ENCODE data around the gene TIRAP. TPM values are rescaled to one million over a fixed set of nuclear protein-coding genes. Genes with fewer than 3 reads are reported as not detected.

Gene TIRAP
- total RNA-seq, 8 experiments from 2014 or later, result 2.1 to 11.7 (median 4.5) TPM

DNA sequence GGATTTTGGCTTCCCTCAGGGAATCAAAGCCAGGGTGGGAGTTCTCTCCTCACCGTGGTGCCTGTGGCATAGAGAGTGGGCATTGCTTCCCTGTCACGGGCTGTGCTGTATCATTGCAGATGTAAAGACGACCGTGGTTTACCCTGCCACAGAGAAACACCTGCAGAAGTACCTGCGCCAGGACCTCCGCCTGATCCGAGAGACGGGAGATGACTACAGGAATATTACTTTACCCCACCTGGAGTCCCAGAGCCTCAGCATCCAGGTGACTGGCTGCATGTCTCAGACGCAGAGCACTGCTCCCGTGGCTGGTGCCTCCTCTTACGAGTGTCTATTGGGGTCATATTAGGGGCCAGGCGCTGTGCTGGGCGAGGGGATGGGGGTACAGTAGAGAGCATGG is 48.4 kb downstream of the TIRAP start:
- 51 to 100% (median 96%) methylated on average over 1 to 8 of the region's 13 CpGs; no CpG with 5 or more reads in 5 of the 10 experiments for WGBS, 10 experiments
- H3K27ac ChIP-seq, result no peak overlapping the region
- in situ Hi-C loops (cut with MboI; ENCODE audit: low pct_unique_long_range_greater_than_20kb in 2 of 9, low sequenced_read_pairs in 9 of 9, unreplicated experiment in 9 of 9), result no loop called here
- no peak for ATAC-seq (replicated peaks in 6 of 8)
- H3K4me1 ChIP-seq (replicated peaks in 1 of 2), result peaks cover 2 to 3% of the 10 kb centered on the region in 2 donors
- H3K4me3 ChIP-seq, result no peak overlapping the region

DNA sequence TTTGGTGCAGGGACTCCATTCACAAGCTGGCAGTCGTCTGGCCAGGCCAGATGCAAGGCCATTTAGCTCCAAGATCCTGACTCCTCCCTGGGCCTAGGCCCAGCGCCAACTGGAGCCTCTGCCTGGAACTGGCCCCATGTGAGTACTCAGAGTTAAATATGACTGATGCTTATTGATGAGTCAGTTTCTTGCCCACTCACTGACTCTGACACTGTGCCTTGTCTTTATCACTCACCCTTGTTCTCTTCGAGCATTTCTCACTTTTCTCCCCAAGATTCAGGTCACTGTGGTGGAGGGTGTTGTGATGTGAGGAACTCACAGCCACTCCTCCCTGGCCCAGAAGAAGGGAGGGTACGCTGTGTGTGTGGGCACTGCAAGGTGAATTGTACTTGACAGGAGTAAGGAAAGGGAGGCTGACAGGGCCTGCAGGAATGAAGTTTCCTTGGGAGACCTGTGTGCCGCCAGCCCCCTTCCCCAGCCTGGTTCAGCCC is 49.4 kb downstream of the TIRAP start:
- Histone ChIP-seq H3K4me1 (replicated peaks in 1 of 2) (peaks cover 6 to 10% of the 10 kb centered on the region in 2 donors), H3K4me3 (no peak overlapping the region), H3K27ac (no peak overlapping the region)
- WGBS, 10 experiments, result 14 to 100% (median 81%) methylated on average over 1 to 4 of the region's 5 CpGs; no CpG with 5 or more reads in 4 of the 10 experiments
- ATAC-seq (replicated peaks in 6 of 8), result peak in 7 of 8 experiments; percentile 25 to 97 (median 84)
- in situ Hi-C loops (cut with MboI; ENCODE audit: low pct_unique_long_range_greater_than_20kb in 2 of 9, low sequenced_read_pairs in 9 of 9, unreplicated experiment in 9 of 9), result no loop called here

DNA sequence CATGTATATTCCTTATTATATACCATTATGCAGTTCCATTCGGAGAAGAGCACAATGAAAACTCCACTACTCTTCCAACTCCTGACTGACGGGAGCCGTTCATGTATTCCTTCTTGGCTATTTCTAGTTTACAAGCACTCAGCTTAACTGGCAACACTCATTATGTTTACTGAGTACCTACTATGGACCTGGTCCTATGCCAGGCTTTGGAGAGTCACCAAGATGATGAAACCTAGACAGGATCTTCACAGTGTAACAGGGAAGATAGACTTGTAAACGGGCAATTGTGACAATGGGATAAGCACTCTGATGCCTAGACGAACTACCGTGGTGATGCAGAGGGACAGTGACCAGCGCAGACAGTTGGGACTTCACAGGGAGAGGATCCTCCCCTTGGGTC is 50.2 kb downstream of the TIRAP start:
- Histone ChIP-seq H3K4me1 (replicated peaks in 1 of 2) (peaks cover 6 to 10% of the 10 kb centered on the region in 2 donors), H3K27ac (no peak overlapping the region), H3K4me3 (no peak overlapping the region)
- ATAC-seq (replicated peaks in 6 of 8), result no peak
- in situ Hi-C loops (cut with MboI; ENCODE audit: low pct_unique_long_range_greater_than_20kb in 2 of 9, low sequenced_read_pairs in 9 of 9, unreplicated experiment in 9 of 9), result no loop called here
- WGBS, 10 experiments, result 80 to 100% (median 93%) methylated on average over 1 to 7 of the region's 7 CpGs; no CpG with 5 or more reads in 2 of the 10 experiments

DNA sequence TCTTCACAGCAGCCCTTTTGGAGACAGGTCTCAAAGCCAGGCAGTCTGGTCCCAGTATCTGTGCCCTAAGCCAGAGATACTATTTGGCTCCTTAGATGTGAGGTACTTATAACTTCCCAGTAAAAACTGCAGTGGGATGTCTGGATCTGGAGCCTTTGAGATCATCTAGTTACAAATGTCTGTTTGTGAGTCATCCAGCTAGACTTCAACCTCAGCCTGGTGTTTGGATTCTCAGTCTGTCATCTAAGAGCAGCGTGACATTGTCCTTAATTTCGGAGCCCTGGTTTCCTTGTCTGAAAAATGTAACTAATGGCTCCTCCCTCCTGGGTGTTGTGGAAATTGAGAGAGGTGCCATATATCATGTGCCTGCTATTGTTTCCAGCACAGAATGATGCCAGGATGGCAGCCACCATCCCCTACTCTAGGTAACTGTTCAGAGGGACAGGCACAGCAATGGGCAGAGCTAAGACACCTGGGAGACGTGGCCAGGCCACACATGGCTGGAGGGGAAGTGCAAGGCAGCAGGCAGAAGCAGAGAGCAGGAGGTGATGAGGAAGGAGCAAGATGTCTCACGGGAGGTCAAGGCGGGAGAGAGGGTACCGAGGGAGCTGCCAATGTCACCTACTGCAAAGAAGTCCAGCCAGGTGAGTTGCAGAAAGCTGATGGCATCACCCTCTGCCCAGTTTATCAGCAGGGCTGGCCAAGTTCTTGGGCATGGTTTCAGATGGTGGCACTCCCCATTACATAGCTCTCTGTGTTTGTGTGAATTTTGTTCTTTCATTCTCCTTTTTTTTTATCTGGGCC is 52.0 kb downstream of the TIRAP start:
- Histone ChIP-seq H3K4me1 (replicated peaks in 1 of 2) (peaks cover 9 to 16% of the 10 kb centered on the region in 2 donors), H3K27ac (no peak overlapping the region), H3K4me3 (no peak overlapping the region)
- WGBS, 10 experiments, result 17 to 94% (median 83%) methylated on average over 1 to 6 of the region's 6 CpGs; no CpG with 5 or more reads in 4 of the 10 experiments
- in situ Hi-C loops (cut with MboI; ENCODE audit: low pct_unique_long_range_greater_than_20kb in 2 of 9, low sequenced_read_pairs in 9 of 9, unreplicated experiment in 9 of 9), result no loop called here
- ATAC-seq (replicated peaks in 6 of 8), result peak in 1 of 8 experiments; percentile 30

DNA sequence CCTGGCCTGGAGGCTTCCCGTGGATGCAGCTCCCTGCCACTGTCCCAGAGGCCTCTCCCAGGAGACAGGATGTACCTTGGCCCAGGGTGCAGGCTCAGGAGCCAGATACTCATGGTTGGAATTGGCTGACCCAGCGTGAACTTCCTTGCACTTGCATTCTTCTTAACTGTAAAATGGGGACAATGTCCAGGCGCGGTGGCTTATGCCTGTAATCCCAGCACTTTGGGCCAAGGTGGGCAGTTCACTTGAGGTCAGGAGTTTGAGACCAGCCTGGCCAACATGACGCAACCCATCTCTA is 52.5 kb downstream of the TIRAP start:
- in situ Hi-C loops (cut with MboI; ENCODE audit: low pct_unique_long_range_greater_than_20kb in 2 of 9, low sequenced_read_pairs in 9 of 9, unreplicated experiment in 9 of 9), result no loop called here
- WGBS, 10 experiments, result 89 to 100% (median 100%) methylated on average over 1 to 4 of the region's 5 CpGs; no CpG with 5 or more reads in 4 of the 10 experiments
- Histone ChIP-seq H3K4me1 (replicated peaks in 1 of 2) (peaks cover 14 to 21% of the 10 kb centered on the region in 2 donors), H3K4me3 (no peak overlapping the region), H3K27ac (no peak overlapping the region)
- no peak for ATAC-seq (replicated peaks in 6 of 8)

DNA sequence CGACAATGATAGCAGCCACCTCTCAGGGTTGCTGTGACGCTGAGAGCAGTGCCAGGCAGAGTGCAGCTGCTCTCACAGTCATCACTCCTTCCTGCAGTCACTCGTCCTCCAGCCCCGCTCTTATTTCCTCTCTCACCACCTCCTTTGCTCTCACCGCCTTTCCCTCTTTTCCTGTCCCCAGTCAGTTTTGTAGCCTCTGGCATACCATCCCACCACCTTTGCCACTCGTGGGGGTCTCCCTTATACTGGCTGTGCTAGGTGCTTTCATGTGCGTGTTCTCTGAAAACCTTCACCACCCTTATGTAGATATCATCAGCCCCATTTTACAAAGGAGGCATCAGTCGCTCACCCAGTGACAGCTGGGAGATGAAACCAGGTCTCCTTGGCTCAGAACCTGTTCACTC is 53.2 kb downstream of the TIRAP start:
- no peak overlapping the region for H3K27ac ChIP-seq
- in situ Hi-C loops (cut with MboI; ENCODE audit: low pct_unique_long_range_greater_than_20kb in 2 of 9, low sequenced_read_pairs in 9 of 9, unreplicated experiment in 9 of 9), result no loop called here

DNA sequence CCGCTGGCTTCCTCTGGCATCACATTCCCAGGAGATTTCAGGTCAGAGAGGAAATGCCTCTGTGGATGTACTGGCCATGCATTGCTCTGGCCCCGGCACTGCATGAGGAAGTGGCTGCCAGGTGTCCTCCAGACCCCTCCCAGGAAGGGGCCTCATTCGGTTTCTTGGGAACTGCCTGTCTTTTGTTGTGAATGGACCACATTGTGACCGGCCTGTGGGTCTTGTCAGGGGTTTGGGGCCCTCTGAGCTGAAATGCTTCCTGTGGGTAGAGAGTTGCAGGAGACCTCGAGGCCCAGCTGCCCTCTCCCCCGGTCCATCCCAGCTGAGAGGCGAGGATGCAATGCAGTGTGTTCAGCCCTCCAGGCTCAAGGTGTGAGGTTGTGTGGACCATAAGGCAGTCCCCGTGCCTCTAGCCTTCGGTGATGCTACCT is 53.8 kb downstream of the TIRAP start:
- H3K27ac ChIP-seq, result no peak overlapping the region
- WGBS, 10 experiments, result 42 to 100% (median 90%) methylated on average over 1 to 4 of the region's 9 CpGs; no CpG with 5 or more reads in 4 of the 10 experiments
- in situ Hi-C loops (cut with MboI; ENCODE audit: low pct_unique_long_range_greater_than_20kb in 2 of 9, low sequenced_read_pairs in 9 of 9, unreplicated experiment in 9 of 9), result no loop called here
- peaks cover 14 to 21% of the 10 kb centered on the region in 2 donors for H3K4me1 ChIP-seq (replicated peaks in 1 of 2)
- ATAC-seq (replicated peaks in 6 of 8), result peak in 4 of 8 experiments; percentile 5 to 41 (median 22)
- H3K4me3 ChIP-seq, result no peak overlapping the region

More for the DNA sequence above, 53.2 kb downstream of the TIRAP start:
- WGBS, 10 experiments, result 55 to 92% (median 83%) methylated on average over 1 to 8 of the region's 8 CpGs
- H3K4me1 ChIP-seq (replicated peaks in 1 of 2), result peaks cover 14 to 21% of the 10 kb centered on the region in 2 donors
- H3K4me3 ChIP-seq, result no peak overlapping the region
- ATAC-seq (replicated peaks in 6 of 8), result no peak

DNA sequence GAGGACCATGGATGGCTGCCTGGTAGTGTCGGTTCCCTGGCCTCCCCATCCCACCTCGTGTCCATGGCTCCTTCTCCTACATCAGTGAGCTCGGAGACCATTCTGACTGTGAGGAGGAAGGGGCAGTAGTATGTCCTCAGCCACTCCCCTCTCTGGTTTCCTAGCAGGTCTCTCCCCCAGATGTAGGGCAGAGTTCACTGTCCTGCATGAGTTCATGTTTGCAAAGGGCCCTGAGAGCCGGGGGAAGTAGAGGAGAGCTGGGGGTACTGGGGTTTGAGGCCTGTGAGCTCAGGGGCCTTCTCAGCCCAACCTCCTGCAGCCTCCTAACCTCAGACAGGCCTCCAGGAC is 54.2 kb downstream of the TIRAP start:
- no peak overlapping the region for H3K4me3 ChIP-seq
- WGBS, 10 experiments, result 60 to 100% (median 83%) methylated on average over 1 to 3 of the region's 4 CpGs; no CpG with 5 or more reads in 6 of the 10 experiments
- ATAC-seq (replicated peaks in 6 of 8), result no peak
- in situ Hi-C loops (cut with MboI; ENCODE audit: low pct_unique_long_range_greater_than_20kb in 2 of 9, low sequenced_read_pairs in 9 of 9, unreplicated experiment in 9 of 9), result no loop called here
- H3K27ac ChIP-seq, result no peak overlapping the region
- peaks cover 14 to 21% of the 10 kb centered on the region in 2 donors for H3K4me1 ChIP-seq (replicated peaks in 1 of 2)

DNA sequence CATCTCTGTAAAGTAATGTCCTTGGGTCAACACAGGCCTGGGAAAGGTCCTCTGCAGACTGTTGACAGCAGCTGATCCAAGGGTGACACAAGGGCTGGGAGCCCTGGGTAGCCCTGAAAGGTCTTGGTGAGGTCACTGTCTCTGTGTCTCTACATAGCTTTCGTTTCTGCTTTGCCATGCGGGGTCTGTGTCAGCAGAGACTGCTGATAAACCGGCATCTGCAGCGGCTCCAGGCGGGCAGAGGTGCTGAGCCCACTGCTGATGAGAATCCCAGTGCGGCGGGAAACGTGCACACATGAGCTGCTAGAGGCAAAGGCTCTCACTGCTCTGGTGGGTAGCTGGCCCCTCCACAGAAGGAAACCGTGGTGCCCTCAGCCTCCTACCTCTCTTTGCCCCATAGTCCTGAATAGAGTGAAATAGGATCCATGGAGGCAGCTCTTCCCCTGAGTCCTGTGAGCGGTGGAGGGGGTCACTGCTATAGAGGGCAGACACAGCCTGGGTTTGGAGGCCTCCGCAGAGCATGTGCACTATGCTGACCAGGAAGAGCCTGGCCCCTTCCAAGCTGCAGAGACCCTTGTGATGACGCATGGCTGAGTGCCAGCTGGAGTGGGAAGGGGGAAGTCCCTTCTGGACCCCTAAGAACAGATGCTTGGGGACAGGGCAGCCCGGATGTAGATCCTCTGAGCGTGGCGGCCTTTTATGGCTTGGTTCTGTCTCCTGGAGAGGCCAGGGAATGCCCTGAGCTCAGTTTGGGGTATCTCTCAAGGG is 54.8 kb downstream of the TIRAP start:
- WGBS, 10 experiments, result 91 to 100% (median 100%) methylated on average over 1 to 9 of the region's 15 CpGs; no CpG with 5 or more reads in 7 of the 10 experiments
- H3K4me3 ChIP-seq, result no peak overlapping the region
- ATAC-seq (replicated peaks in 6 of 8), result no peak
- H3K4me1 ChIP-seq (replicated peaks in 1 of 2), result peaks cover 14 to 21% of the 10 kb centered on the region in 2 donors
- in situ Hi-C loops (cut with MboI; ENCODE audit: low pct_unique_long_range_greater_than_20kb in 2 of 9, low sequenced_read_pairs in 9 of 9, unreplicated experiment in 9 of 9), result no loop called here
- no peak overlapping the region for H3K27ac ChIP-seq

DNA sequence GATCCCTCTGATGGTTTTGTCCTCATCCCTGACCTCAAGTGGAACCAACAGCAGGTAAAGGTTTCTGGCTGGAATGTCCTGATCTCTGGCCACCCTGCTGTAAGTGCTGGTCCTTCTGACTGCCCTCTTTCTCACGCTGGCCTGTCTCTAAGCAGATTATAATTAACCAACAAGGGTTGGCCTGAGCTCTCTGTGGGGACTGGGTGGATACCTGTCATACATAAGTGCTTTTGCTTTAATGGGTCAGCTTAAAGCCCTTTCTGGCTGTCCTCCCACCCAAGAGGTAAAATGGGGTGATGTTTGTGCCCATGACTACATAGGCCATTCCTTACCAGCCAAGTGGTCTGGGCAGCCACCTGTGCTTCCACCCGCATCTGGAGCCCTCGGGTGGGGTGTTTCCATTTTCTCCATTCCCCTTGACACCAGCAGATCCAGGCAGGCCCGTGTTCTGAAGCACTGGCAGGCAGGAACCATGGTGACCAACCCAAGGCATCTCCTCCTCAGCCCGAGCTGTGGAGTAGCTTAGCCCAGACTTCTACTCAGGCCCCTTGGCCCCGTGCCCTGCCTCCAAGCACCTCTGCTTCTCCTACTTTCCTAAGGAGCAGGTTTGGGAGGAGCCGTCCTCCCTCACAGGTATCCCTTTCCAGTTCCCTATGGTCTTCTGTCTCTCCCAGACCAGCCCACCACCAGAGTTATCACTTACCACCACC is 55.6 kb downstream of the TIRAP start:
- WGBS, 10 experiments, result 40 to 94% (median 89%) methylated on average over 1 to 5 of the region's 7 CpGs; no CpG with 5 or more reads in 6 of the 10 experiments
- in situ Hi-C loops (cut with MboI; ENCODE audit: low pct_unique_long_range_greater_than_20kb in 2 of 9, low sequenced_read_pairs in 9 of 9, unreplicated experiment in 9 of 9), result no loop called here
- no peak for ATAC-seq (replicated peaks in 6 of 8)
- no peak overlapping the region for H3K27ac ChIP-seq
- no peak overlapping the region for H3K4me3 ChIP-seq
- peaks cover 14 to 21% of the 10 kb centered on the region in 2 donors for H3K4me1 ChIP-seq (replicated peaks in 1 of 2)

DNA sequence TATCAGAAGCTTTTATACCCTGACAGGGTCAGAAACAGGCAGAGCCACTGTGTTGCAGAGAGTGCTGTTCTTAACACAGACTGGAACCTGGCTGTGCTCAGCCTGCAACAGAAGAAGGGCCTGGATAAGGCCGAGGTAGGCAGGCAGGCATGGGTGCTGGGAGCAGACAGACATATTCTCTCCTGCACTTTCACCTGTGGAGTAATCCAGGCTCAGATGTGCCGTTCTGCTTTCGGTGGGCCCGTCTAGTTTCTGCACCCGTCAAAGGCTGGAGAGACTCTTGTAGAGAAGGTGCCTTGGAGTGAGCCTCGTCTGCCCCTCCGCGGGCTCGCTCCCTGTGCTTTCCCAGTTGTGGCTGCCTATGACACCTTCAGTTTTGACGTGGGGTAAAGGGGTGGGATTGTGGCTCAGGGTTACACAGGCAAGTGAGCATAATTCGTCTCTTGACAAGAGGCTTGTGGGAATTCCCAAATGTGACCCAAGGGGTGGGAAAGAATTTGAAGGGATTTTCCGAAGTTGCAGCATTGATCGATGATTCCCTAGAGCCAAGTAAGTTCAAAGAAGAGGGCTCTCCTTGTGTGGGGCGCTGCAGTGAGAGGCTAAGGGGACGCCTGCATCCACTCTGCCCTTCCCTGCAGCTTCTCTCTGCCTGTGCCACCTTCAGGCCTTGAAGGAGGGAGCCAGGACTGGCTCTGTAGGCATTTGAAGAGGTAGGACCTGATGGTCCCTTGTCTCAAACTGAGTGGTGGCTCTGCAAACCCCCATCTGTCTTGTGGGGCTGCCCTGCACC is 56.4 kb downstream of the TIRAP start:
- 66 to 100% (median 81%) methylated on average over 1 to 10 of the region's 15 CpGs; no CpG with 5 or more reads in 4 of the 10 experiments for WGBS, 10 experiments
- peak in 3 of 8 experiments; percentile 0 to 9 (median 1) for ATAC-seq (replicated peaks in 6 of 8)
- no peak overlapping the region for H3K4me3 ChIP-seq
- no peak overlapping the region for H3K27ac ChIP-seq
- H3K4me1 ChIP-seq (replicated peaks in 1 of 2), result peaks cover 14 to 21% of the 10 kb centered on the region in 2 donors
- in situ Hi-C loops (cut with MboI; ENCODE audit: low pct_unique_long_range_greater_than_20kb in 2 of 9, low sequenced_read_pairs in 9 of 9, unreplicated experiment in 9 of 9), result no loop called here

DNA sequence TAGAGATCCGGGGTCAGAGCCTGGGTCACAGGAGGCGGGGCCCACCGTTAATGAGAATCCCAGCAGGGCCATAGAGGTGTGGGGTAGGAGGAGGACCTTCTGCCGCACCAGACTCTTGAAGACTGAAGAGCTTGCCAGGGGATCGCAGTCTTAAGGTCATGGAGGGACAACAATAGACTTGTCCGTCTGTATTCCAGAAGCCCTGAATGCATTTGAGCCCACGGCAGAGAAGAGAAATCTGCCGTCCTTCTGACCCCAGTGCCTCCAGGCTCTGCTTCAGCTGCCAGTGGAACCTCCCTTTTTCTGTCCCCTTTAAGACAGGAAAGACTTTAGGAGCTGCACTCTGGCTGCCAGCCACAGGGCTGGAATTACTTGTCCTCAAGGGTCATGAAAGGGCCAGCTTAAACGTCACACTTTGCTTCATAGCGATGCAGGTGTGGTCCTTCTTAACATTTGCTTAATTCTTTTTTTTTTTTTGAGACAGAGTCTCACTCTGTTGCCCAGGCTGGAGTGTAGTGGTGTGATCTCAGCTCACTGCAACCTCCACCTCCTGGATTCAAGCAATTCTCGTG is 57.1 kb downstream of the TIRAP start:
- ATAC-seq (replicated peaks in 6 of 8), result peak in 4 of 8 experiments; percentile 28 to 82 (median 74)
- in situ Hi-C loops (cut with MboI; ENCODE audit: low pct_unique_long_range_greater_than_20kb in 2 of 9, low sequenced_read_pairs in 9 of 9, unreplicated experiment in 9 of 9), result no loop called here
- Histone ChIP-seq H3K4me3 (no peak overlapping the region), H3K27ac (no peak overlapping the region), H3K4me1 (replicated peaks in 1 of 2) (peaks cover 14 to 24% of the 10 kb centered on the region in 2 donors)
- 6 to 60% (median 49%) methylated on average over 1 to 7 of the region's 11 CpGs; no CpG with 5 or more reads in 6 of the 10 experiments for WGBS, 10 experiments

All from motor neuron (in vitro differentiated cells).